CD4-positive, CD25-positive, alpha-beta regulatory T cell (primary cell): Measurements from ENCODE around the gene CD28. TPM values are rescaled to one million over a fixed set of nuclear protein-coding genes. Genes with fewer than 3 reads are reported as not detected.
A peak's percentile ranks its signal among the peaks of the same experiment; 100 is the strongest.

Experiments used
- ATAC-seq, 2 donors: fragments of 150-1000 bp; cut with Tn5 transposase; one replicate each; pipeline ENCODE4 v1.10.0; 2021; ENCODE audit warnings: low read depth in 2 of 2, moderate number of reproducible peaks in 2 of 2, moderate library complexity in 1 of 2
- DNase-seq, 3 donors: peaks; one replicate each; pipeline versions ENCODE4 v3.0.0 to v3.0.0-alpha.2; 2012 to 2022; ENCODE audit warnings: mixed read lengths in 1 of 3
- H3K27ac ChIP-seq: one replicate; pipeline ENCODE4 v1.7.0; 2013; ENCODE audit warnings: mild to moderate bottlenecking, low read length; ENCODE audit not compliant: insufficient read depth, poor library complexity, severe bottlenecking
- H3K27me3 ChIP-seq: one replicate; pipeline ENCODE4 v1.7.0; 2013; ENCODE audit warnings: low read length; ENCODE audit not compliant: control insufficient read depth, insufficient read depth
- H3K36me3 ChIP-seq: one replicate; pipeline ENCODE4 v1.7.0; 2013; ENCODE audit warnings: mild to moderate bottlenecking, low read length, moderate library complexity; ENCODE audit not compliant: control insufficient read depth, insufficient read depth
- H3K4me1 ChIP-seq: 2 replicates; pipeline ENCODE4 v1.7.0; 2013; ENCODE audit warnings: mild to moderate bottlenecking, low read length; ENCODE audit not compliant: insufficient read depth, control insufficient read depth, poor library complexity, severe bottlenecking
- H3K4me3 ChIP-seq: one replicate; pipeline ENCODE4 v1.7.0; 2013; ENCODE audit warnings: low read depth, mild to moderate bottlenecking, low read length, moderate library complexity
- H3K9me3 ChIP-seq, 2 experiments: 1 replicate in 1 of 2; 2 replicates in 1 of 2; pipeline ENCODE4 v1.7.0; 2013; ENCODE audit warnings: low read length in 2 of 2, mild to moderate bottlenecking in 1 of 2, moderate library complexity in 1 of 2; ENCODE audit not compliant: control insufficient read depth in 2 of 2
- H3K27ac Mint-ChIP-seq, 3 donors: one replicate each; pipeline ENCODE4 v1.8.0; 2020 to 2022; ENCODE audit warnings: mild to moderate bottlenecking in 3 of 3, mixed read lengths in 3 of 3, moderate library complexity in 2 of 3
- H3K27me3 Mint-ChIP-seq: one replicate; pipeline ENCODE4 v1.8.0; 2022; ENCODE audit warnings: mild to moderate bottlenecking, mixed read lengths
- H3K36me3 Mint-ChIP-seq: one replicate; pipeline ENCODE4 v1.8.0; 2020; ENCODE audit warnings: mixed read lengths
- H3K4me1 Mint-ChIP-seq, 4 donors: one replicate each; pipeline ENCODE4 v1.8.0; 2020 to 2022; ENCODE audit warnings: mixed read lengths in 4 of 4, mild to moderate bottlenecking in 1 of 4
- H3K4me3 Mint-ChIP-seq, 4 donors: one replicate each; pipeline ENCODE4 v1.8.0; 2020 to 2022; ENCODE audit warnings: mild to moderate bottlenecking in 4 of 4, mixed read lengths in 4 of 4, moderate library complexity in 3 of 4
- H3K9me3 Mint-ChIP-seq, 7 donors: one replicate each; pipeline ENCODE4 v1.8.0; 2020 to 2022; ENCODE audit warnings: mixed read lengths in 7 of 7, mild to moderate bottlenecking in 3 of 7, moderate library complexity in 2 of 7
- polyA plus RNA-seq, 4 donors: library from polyadenylated mRNA; unstranded; fragments of 300-500 nt; fragmentation: Illumina TruSeq; gene quantifications; one replicate each; pipeline ENCODE4 v1.2.3, GENCODE V29; 2021
- total RNA-seq: library from RNA; stranded (reverse); gene quantifications from one replicate; pipeline ENCODE4 v1.2.3, GENCODE V29; 2022

CD28 gene
- total RNA-seq (235 TPM), polyA plus RNA-seq (100 to 1,000 TPM in 3 of 4 donors, 10 to 100 TPM in 1; 92.6 to 184 (median 130) TPM)

GRCh38 chr2:203706403-203706802, at the start of gene CD28:
Gene CD28, plus strand, starts transcription at chr2:203706639. Its CDS starts 58 bp downstream, at chr2:203706697.
- peak; percentile 93 to 95 for ATAC-seq
- H3K4me1 Mint-ChIP-seq, result peaks cover 20 to 60% (median 48%) of the 10 kb centered on the region in 4 donors

GRCh38 chr2:203659331-203660049, 46.9 kb upstream of the CD28 start:
- Histone ChIP-seq H3K4me1 (no peaks in the 10 kb centered on the region), H3K4me3 (no peak overlapping the region), H3K9me3 (no peaks in the 10 kb centered on the region), H3K27me3 (no peaks in the 10 kb centered on the region), H3K36me3 (no peaks in the 10 kb centered on the region), H3K27ac (no peak overlapping the region)
- Mint-ChIP-seq H3K27ac (peak overlapping the region in 1 of 3 donors; percentile 39), H3K4me1 (peaks cover 5 to 22% (median 14%) of the 10 kb centered on the region in 4 donors), H3K9me3 (peaks cover 0 to 2% (median 0%) of the 10 kb centered on the region in 7 donors), H3K4me3 (no peak overlapping the region), H3K36me3 (no peaks in the 10 kb centered on the region), H3K27me3 (no peaks in the 10 kb centered on the region)
- no peak for ATAC-seq
- DNase-seq, result no peak

More at GRCh38 chr2:203706403-203706802, at the start of gene CD28:
- Histone ChIP-seq H3K9me3 (no peaks in the 10 kb centered on the region), H3K36me3 (peaks cover 14% of the 10 kb centered on the region), H3K27me3 (no peaks in the 10 kb centered on the region), H3K4me1 (peaks cover 39% of the 10 kb centered on the region), H3K4me3 (peak within 1 kb of the TSS; percentile 98), H3K27ac (peak within 1 kb of the TSS; percentile 93)
- Mint-ChIP-seq H3K27ac (peak within 1 kb of the TSS; percentile 97 to 100 (median 98)), H3K9me3 (peaks cover 0 to 10% (median 0%) of the 10 kb centered on the region in 7 donors), H3K36me3 (peaks cover 37% of the 10 kb centered on the region), H3K27me3 (peaks cover 6% of the 10 kb centered on the region), H3K4me3 (peak within 1 kb of the TSS; percentile 95 to 99 (median 96))
- peak; percentile 82 to 98 (median 95) for DNase-seq

GRCh38 chr2:203660465-203660864, 46.0 kb upstream of the CD28 start:
- Histone ChIP-seq H3K4me3 (no peak overlapping the region), H3K4me1 (no peaks in the 10 kb centered on the region), H3K36me3 (no peaks in the 10 kb centered on the region), H3K9me3 (no peaks in the 10 kb centered on the region), H3K27ac (no peak overlapping the region), H3K27me3 (no peaks in the 10 kb centered on the region)
- no peaks in the 10 kb centered on the region for H3K27me3 Mint-ChIP-seq
- no peak for ATAC-seq
- H3K4me3 Mint-ChIP-seq, result no peak overlapping the region
- no peak overlapping the region for H3K27ac Mint-ChIP-seq
- peaks cover 0 to 2% (median 0%) of the 10 kb centered on the region in 7 donors for H3K9me3 Mint-ChIP-seq
- H3K36me3 Mint-ChIP-seq, result no peaks in the 10 kb centered on the region
- peaks cover 5 to 20% (median 14%) of the 10 kb centered on the region in 4 donors for H3K4me1 Mint-ChIP-seq
- DNase-seq, result no peak

- Histone ChIP-seq H3K4me3 (no peak overlapping the region), H3K36me3 (no peaks in the 10 kb centered on the region), H3K27ac (no peak overlapping the region), H3K9me3 (no peaks in the 10 kb centered on the region), H3K4me1 (no peaks in the 10 kb centered on the region), H3K27me3 (no peaks in the 10 kb centered on the region)
- ATAC-seq, result no peak
- H3K9me3 Mint-ChIP-seq, result peaks cover 0 to 2% (median 0%) of the 10 kb centered on the region in 7 donors
- H3K27me3 Mint-ChIP-seq, result no peaks in the 10 kb centered on the region
- H3K36me3 Mint-ChIP-seq, result no peaks in the 10 kb centered on the region
- no peak overlapping the region for H3K27ac Mint-ChIP-seq
- H3K4me1 Mint-ChIP-seq, result peaks cover 5 to 17% (median 13%) of the 10 kb centered on the region in 4 donors
- DNase-seq, result no peak
- no peak overlapping the region for H3K4me3 Mint-ChIP-seq
Observed at GRCh38 chr2:203661279-203661908, 45.0 kb upstream of the CD28 start.

- Mint-ChIP-seq H3K4me1 (peaks cover 5 to 17% (median 9%) of the 10 kb centered on the region in 4 donors), H3K9me3 (peaks cover 0 to 2% (median 0%) of the 10 kb centered on the region in 7 donors), H3K36me3 (no peaks in the 10 kb centered on the region), H3K27ac (no peak overlapping the region), H3K27me3 (no peaks in the 10 kb centered on the region), H3K4me3 (no peak overlapping the region)
- no peaks in the 10 kb centered on the region for H3K9me3 ChIP-seq
- ATAC-seq (no peak), DNase-seq (no peak)
- H3K27me3 ChIP-seq, result no peaks in the 10 kb centered on the region
- H3K4me3 ChIP-seq, result no peak overlapping the region
- no peak overlapping the region for H3K27ac ChIP-seq
- no peaks in the 10 kb centered on the region for H3K36me3 ChIP-seq
- H3K4me1 ChIP-seq, result no peaks in the 10 kb centered on the region
Observed at GRCh38 chr2:203662487-203662886, 44.0 kb upstream of the CD28 start.

GRCh38 chr2:203662951-203663350, 43.5 kb upstream of the CD28 start:
- no peak overlapping the region for H3K27ac ChIP-seq
- DNase-seq (no peak), ATAC-seq (no peak)
- H3K27me3 ChIP-seq, result no peaks in the 10 kb centered on the region
- H3K36me3 Mint-ChIP-seq, result no peaks in the 10 kb centered on the region
- H3K4me3 ChIP-seq, result no peak overlapping the region
- no peaks in the 10 kb centered on the region for H3K4me1 ChIP-seq
- H3K4me1 Mint-ChIP-seq, result peaks cover 5 to 17% (median 11%) of the 10 kb centered on the region in 4 donors
- no peaks in the 10 kb centered on the region for H3K27me3 Mint-ChIP-seq
- H3K9me3 ChIP-seq, result no peaks in the 10 kb centered on the region
- H3K36me3 ChIP-seq, result no peaks in the 10 kb centered on the region
- H3K27ac Mint-ChIP-seq, result peak overlapping the region in 1 of 3 donors; percentile 18
- peaks cover 0 to 2% (median 0%) of the 10 kb centered on the region in 7 donors for H3K9me3 Mint-ChIP-seq
- H3K4me3 Mint-ChIP-seq, result no peak overlapping the region

GRCh38 chr2:203664029-203664755, 42.2 kb upstream of the CD28 start:
- H3K9me3 Mint-ChIP-seq, result peaks cover 0 to 2% (median 0%) of the 10 kb centered on the region in 7 donors
- no peak for DNase-seq
- no peaks in the 10 kb centered on the region for H3K36me3 Mint-ChIP-seq
- H3K36me3 ChIP-seq, result no peaks in the 10 kb centered on the region
- H3K27ac ChIP-seq, result no peak overlapping the region
- H3K4me3 ChIP-seq, result no peak overlapping the region
- no peak overlapping the region for H3K4me3 Mint-ChIP-seq
- no peak for ATAC-seq
- H3K27ac Mint-ChIP-seq, result peak overlapping the region; percentile 65 to 91 (median 71)
- H3K27me3 ChIP-seq, result no peaks in the 10 kb centered on the region
- H3K27me3 Mint-ChIP-seq, result no peaks in the 10 kb centered on the region
- no peaks in the 10 kb centered on the region for H3K4me1 ChIP-seq
- H3K4me1 Mint-ChIP-seq, result peaks cover 5 to 21% (median 11%) of the 10 kb centered on the region in 4 donors
- no peaks in the 10 kb centered on the region for H3K9me3 ChIP-seq
